ENCODE results near the gene RCAN1.
"Not testable (repeated sequence)": the region's sequence is repeated elsewhere in the genome, so short reads cannot be mapped to it uniquely, and the experiment has no call there.

The RCAN1 gene

GRCh38 chr21:34580181-34580700 is 34.7 kb downstream of the RCAN1 start:
- Histone ChIP-seq H3K4me1 (ENCODE audit: control insufficient read depth, insufficient read depth, low read length) (peaks cover 37% of the 10 kb centered on the region), H3K9me3 (ENCODE audit: control insufficient read depth, low read length) (no peaks in the 10 kb centered on the region), H3K4me3 (ENCODE audit: low read length) (no peak overlapping the region), H3K36me3 (ENCODE audit: control insufficient read depth, insufficient read depth, low read length, severe bottlenecking) (no peaks in the 10 kb centered on the region), H3K27me3 (replicated peaks; ENCODE audit: control insufficient read depth, insufficient read depth, low read length) (no peaks in the 10 kb centered on the region), H3K9ac (ENCODE audit: low read length) (no peak overlapping the region)
- no peak for DNase-seq (ENCODE audit: low read depth)

- no peak overlapping the region for H3K9ac ChIP-seq (ENCODE audit: low read length)
- peaks cover 37% of the 10 kb centered on the region for H3K4me1 ChIP-seq (ENCODE audit: control insufficient read depth, insufficient read depth, low read length)
- H3K27me3 ChIP-seq (replicated peaks; ENCODE audit: control insufficient read depth, insufficient read depth, low read length), result no peaks in the 10 kb centered on the region
- DNase-seq (ENCODE audit: low read depth), result peak; percentile 50
- no peaks in the 10 kb centered on the region for H3K36me3 ChIP-seq (ENCODE audit: control insufficient read depth, insufficient read depth, low read length, severe bottlenecking)
- H3K9me3 ChIP-seq (ENCODE audit: control insufficient read depth, low read length), result no peaks in the 10 kb centered on the region
- H3K4me3 ChIP-seq (ENCODE audit: low read length), result no peak overlapping the region
Observed at GRCh38 chr21:34579411-34579810, 35.5 kb downstream of the RCAN1 start.

- no peaks in the 10 kb centered on the region for H3K27me3 ChIP-seq (replicated peaks; ENCODE audit: control insufficient read depth, insufficient read depth, low read length)
- no peak for DNase-seq (ENCODE audit: low read depth)
- H3K4me3 ChIP-seq (ENCODE audit: low read length), result no peak overlapping the region
- no peaks in the 10 kb centered on the region for H3K36me3 ChIP-seq (ENCODE audit: control insufficient read depth, insufficient read depth, low read length, severe bottlenecking)
- peaks cover 25% of the 10 kb centered on the region for H3K4me1 ChIP-seq (ENCODE audit: control insufficient read depth, insufficient read depth, low read length)
- H3K9me3 ChIP-seq (ENCODE audit: control insufficient read depth, low read length), result no peaks in the 10 kb centered on the region
- H3K9ac ChIP-seq (ENCODE audit: low read length), result no peak overlapping the region
Observed at GRCh38 chr21:34576041-34576511, 38.8 kb downstream of the RCAN1 start.

GRCh38 chr21:34574601-34575529 is 40.0 kb downstream of the RCAN1 start:
- Histone ChIP-seq H3K27me3 (replicated peaks; ENCODE audit: control insufficient read depth, insufficient read depth, low read length) (no peaks in the 10 kb centered on the region), H3K4me3 (ENCODE audit: low read length) (no peak overlapping the region)
- DNase-seq (ENCODE audit: low read depth), result no peak

GRCh38 chr21:34571994-34572393 is 42.9 kb downstream of the RCAN1 start:
- no peak overlapping the region for H3K9ac ChIP-seq (ENCODE audit: low read length)

More at GRCh38 chr21:34574601-34575529, 40.0 kb downstream of the RCAN1 start:
- no peaks in the 10 kb centered on the region for H3K36me3 ChIP-seq (ENCODE audit: control insufficient read depth, insufficient read depth, low read length, severe bottlenecking)
- no peak overlapping the region for H3K9ac ChIP-seq (ENCODE audit: low read length)
- no peaks in the 10 kb centered on the region for H3K9me3 ChIP-seq (ENCODE audit: control insufficient read depth, low read length)
- peaks cover 19% of the 10 kb centered on the region for H3K4me1 ChIP-seq (ENCODE audit: control insufficient read depth, insufficient read depth, low read length)

GRCh38 chr21:34570313-34570712 is 44.6 kb downstream of the RCAN1 start:
- no peak for DNase-seq (ENCODE audit: low read depth)
- Histone ChIP-seq H3K9me3 (ENCODE audit: control insufficient read depth, low read length) (no peaks in the 10 kb centered on the region), H3K27me3 (replicated peaks; ENCODE audit: control insufficient read depth, insufficient read depth, low read length) (no peaks in the 10 kb centered on the region)

More at GRCh38 chr21:34571994-34572393, 42.9 kb downstream of the RCAN1 start:
- no peaks in the 10 kb centered on the region for H3K36me3 ChIP-seq (ENCODE audit: control insufficient read depth, insufficient read depth, low read length, severe bottlenecking)
- H3K9me3 ChIP-seq (ENCODE audit: control insufficient read depth, low read length), result no peaks in the 10 kb centered on the region
- peaks cover 12% of the 10 kb centered on the region for H3K4me1 ChIP-seq (ENCODE audit: control insufficient read depth, insufficient read depth, low read length)
- no peak overlapping the region for H3K4me3 ChIP-seq (ENCODE audit: low read length)
- no peaks in the 10 kb centered on the region for H3K27me3 ChIP-seq (replicated peaks; ENCODE audit: control insufficient read depth, insufficient read depth, low read length)
- no peak for DNase-seq (ENCODE audit: low read depth)

GRCh38 chr21:34569381-34569979 is 45.4 kb downstream of the RCAN1 start:
- no peak for DNase-seq (ENCODE audit: low read depth)
- Histone ChIP-seq H3K9ac (ENCODE audit: low read length) (no peak overlapping the region), H3K4me1 (ENCODE audit: control insufficient read depth, insufficient read depth, low read length) (no peaks in the 10 kb centered on the region), H3K27me3 (replicated peaks; ENCODE audit: control insufficient read depth, insufficient read depth, low read length) (no peaks in the 10 kb centered on the region), H3K36me3 (ENCODE audit: control insufficient read depth, insufficient read depth, low read length, severe bottlenecking) (no peaks in the 10 kb centered on the region), H3K9me3 (ENCODE audit: control insufficient read depth, low read length) (no peaks in the 10 kb centered on the region), H3K4me3 (ENCODE audit: low read length) (no peak overlapping the region)

More at GRCh38 chr21:34570313-34570712, 44.6 kb downstream of the RCAN1 start:
- H3K9ac ChIP-seq (ENCODE audit: low read length), result no peak overlapping the region
- no peaks in the 10 kb centered on the region for H3K4me1 ChIP-seq (ENCODE audit: control insufficient read depth, insufficient read depth, low read length)
- H3K36me3 ChIP-seq (ENCODE audit: control insufficient read depth, insufficient read depth, low read length, severe bottlenecking), result no peaks in the 10 kb centered on the region
- no peak overlapping the region for H3K4me3 ChIP-seq (ENCODE audit: low read length)

GRCh38 chr21:34568801-34569200 is 46.1 kb downstream of the RCAN1 start:
- not testable (repeated sequence) for H3K4me3 ChIP-seq (ENCODE audit: low read length); H3K4me1 ChIP-seq (ENCODE audit: control insufficient read depth, insufficient read depth, low read length); H3K9me3 ChIP-seq (ENCODE audit: control insufficient read depth, low read length); H3K27me3 ChIP-seq (replicated peaks; ENCODE audit: control insufficient read depth, insufficient read depth, low read length); DNase-seq (ENCODE audit: low read depth); H3K36me3 ChIP-seq (ENCODE audit: control insufficient read depth, insufficient read depth, low read length, severe bottlenecking); H3K9ac ChIP-seq (ENCODE audit: low read length)

GRCh38 chr21:34567604-34568155 is 47.2 kb downstream of the RCAN1 start:
- no peak overlapping the region for H3K9ac ChIP-seq (ENCODE audit: low read length)
- no peak for DNase-seq (ENCODE audit: low read depth)
- H3K27me3 ChIP-seq (replicated peaks; ENCODE audit: control insufficient read depth, insufficient read depth, low read length), result no peaks in the 10 kb centered on the region
- no peaks in the 10 kb centered on the region for H3K36me3 ChIP-seq (ENCODE audit: control insufficient read depth, insufficient read depth, low read length, severe bottlenecking)
- no peaks in the 10 kb centered on the region for H3K4me1 ChIP-seq (ENCODE audit: control insufficient read depth, insufficient read depth, low read length)
- H3K9me3 ChIP-seq (ENCODE audit: control insufficient read depth, low read length), result no peaks in the 10 kb centered on the region
- no peak overlapping the region for H3K4me3 ChIP-seq (ENCODE audit: low read length)

- Histone ChIP-seq H3K27me3 (replicated peaks; ENCODE audit: control insufficient read depth, insufficient read depth, low read length) (no peaks in the 10 kb centered on the region), H3K4me3 (ENCODE audit: low read length) (no peak overlapping the region), H3K9ac (ENCODE audit: low read length) (no peak overlapping the region), H3K4me1 (ENCODE audit: control insufficient read depth, insufficient read depth, low read length) (no peaks in the 10 kb centered on the region), H3K36me3 (ENCODE audit: control insufficient read depth, insufficient read depth, low read length, severe bottlenecking) (no peaks in the 10 kb centered on the region), H3K9me3 (ENCODE audit: control insufficient read depth, low read length) (no peaks in the 10 kb centered on the region)
- DNase-seq (ENCODE audit: low read depth), result no peak
Observed at GRCh38 chr21:34565238-34565637, 49.7 kb downstream of the RCAN1 start.

GRCh38 chr21:34563370-34563769 is 51.5 kb downstream of the RCAN1 start:
- H3K36me3 ChIP-seq (ENCODE audit: control insufficient read depth, insufficient read depth, low read length, severe bottlenecking); H3K9me3 ChIP-seq (ENCODE audit: control insufficient read depth, low read length); H3K4me1 ChIP-seq (ENCODE audit: control insufficient read depth, insufficient read depth, low read length); H3K27me3 ChIP-seq (replicated peaks; ENCODE audit: control insufficient read depth, insufficient read depth, low read length); DNase-seq (ENCODE audit: low read depth); H3K9ac ChIP-seq (ENCODE audit: low read length); H3K4me3 ChIP-seq (ENCODE audit: low read length): not testable (repeated sequence)

Data from adipocyte (in vitro differentiated cells).